ENCODE results near the gene IL19.

DNA sequence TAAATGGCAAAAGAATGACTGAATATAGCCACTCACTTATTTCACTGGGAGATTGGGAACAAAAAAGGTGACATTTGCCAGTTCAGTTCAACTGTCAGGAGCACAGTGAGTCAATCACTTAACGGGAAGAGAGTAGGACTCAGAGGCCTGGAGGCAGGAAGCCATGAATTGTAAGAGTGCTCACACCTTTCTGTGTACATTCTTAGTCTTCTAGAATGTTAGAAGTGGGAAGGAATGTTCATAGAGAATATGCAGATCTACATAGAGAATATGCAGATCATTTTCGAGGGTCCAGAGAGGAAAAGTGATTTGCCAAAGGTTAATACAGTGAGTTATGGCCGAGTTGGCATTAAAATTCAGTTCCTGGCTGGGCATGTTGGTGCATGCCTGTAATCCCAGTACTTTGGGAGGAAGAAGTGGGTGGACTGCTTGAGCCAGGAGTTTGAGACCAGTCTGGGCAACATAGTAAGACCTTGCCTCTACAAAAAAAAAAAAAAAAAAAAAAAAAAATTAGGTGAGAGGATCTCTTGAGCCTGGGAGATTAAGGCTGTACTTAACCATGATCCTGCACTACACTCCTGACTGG, 103.1 kb downstream of the IL19 start:
- TF ChIP-seq, protein P1, sequence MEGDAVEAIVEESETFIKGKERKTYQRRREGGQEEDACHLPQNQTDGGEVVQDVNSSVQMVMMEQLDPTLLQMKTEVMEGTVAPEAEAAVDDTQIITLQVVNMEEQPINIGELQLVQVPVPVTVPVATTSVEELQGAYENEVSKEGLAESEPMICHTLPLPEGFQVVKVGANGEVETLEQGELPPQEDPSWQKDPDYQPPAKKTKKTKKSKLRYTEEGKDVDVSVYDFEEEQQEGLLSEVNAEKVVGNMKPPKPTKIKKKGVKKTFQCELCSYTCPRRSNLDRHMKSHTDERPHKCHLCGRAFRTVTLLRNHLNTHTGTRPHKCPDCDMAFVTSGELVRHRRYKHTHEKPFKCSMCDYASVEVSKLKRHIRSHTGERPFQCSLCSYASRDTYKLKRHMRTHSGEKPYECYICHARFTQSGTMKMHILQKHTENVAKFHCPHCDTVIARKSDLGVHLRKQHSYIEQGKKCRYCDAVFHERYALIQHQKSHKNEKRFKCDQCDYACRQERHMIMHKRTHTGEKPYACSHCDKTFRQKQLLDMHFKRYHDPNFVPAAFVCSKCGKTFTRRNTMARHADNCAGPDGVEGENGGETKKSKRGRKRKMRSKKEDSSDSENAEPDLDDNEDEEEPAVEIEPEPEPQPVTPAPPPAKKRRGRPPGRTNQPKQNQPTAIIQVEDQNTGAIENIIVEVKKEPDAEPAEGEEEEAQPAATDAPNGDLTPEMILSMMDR (IDR thresholded peaks at IDR 0.05; ENCODE audit: low read depth, low read length, missing input control): no peak
- no peak for TF ChIP-seq TAF1 (conservative IDR thresholded peaks at IDR 0.05)
- TF ChIP-seq RAD21 (IDR thresholded peaks at IDR 0.05): no peak
- no peak for TF ChIP-seq ATF3 (IDR thresholded peaks at IDR 0.05)
- TF ChIP-seq HNF4G (IDR thresholded peaks at IDR 0.05): no peak
- TF ChIP-seq, protein P2, sequence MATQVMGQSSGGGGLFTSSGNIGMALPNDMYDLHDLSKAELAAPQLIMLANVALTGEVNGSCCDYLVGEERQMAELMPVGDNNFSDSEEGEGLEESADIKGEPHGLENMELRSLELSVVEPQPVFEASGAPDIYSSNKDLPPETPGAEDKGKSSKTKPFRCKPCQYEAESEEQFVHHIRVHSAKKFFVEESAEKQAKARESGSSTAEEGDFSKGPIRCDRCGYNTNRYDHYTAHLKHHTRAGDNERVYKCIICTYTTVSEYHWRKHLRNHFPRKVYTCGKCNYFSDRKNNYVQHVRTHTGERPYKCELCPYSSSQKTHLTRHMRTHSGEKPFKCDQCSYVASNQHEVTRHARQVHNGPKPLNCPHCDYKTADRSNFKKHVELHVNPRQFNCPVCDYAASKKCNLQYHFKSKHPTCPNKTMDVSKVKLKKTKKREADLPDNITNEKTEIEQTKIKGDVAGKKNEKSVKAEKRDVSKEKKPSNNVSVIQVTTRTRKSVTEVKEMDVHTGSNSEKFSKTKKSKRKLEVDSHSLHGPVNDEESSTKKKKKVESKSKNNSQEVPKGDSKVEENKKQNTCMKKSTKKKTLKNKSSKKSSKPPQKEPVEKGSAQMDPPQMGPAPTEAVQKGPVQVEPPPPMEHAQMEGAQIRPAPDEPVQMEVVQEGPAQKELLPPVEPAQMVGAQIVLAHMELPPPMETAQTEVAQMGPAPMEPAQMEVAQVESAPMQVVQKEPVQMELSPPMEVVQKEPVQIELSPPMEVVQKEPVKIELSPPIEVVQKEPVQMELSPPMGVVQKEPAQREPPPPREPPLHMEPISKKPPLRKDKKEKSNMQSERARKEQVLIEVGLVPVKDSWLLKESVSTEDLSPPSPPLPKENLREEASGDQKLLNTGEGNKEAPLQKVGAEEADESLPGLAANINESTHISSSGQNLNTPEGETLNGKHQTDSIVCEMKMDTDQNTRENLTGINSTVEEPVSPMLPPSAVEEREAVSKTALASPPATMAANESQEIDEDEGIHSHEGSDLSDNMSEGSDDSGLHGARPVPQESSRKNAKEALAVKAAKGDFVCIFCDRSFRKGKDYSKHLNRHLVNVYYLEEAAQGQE (IDR thresholded peaks at IDR 0.05): no peak
- no peak for TF ChIP-seq SP1 (IDR thresholded peaks at IDR 0.05)

Measured in liver (tissue), 3 donors.